MM.1S (cell line): Measurements from ENCODE around the gene GNPTG.

Experiments used
- DNase-seq: peaks from one replicate; pipeline ENCODE4 v3.0.0-alpha.2; 2015
- H2AFZ ChIP-seq: fragments of 300-600 bp; sonication (generic); 2 replicates; pipeline ENCODE4 v1.6.0; 2016; ENCODE audit warnings: antibody characterized with exemption, low read length
- H3F3A ChIP-seq: fragments of 300-600 bp; sonication (generic); 2 replicates; pipeline ENCODE4 v1.6.1; 2016; ENCODE audit warnings: mild to moderate bottlenecking, antibody characterized with exemption, low read length, moderate library complexity, mixed read lengths; ENCODE audit not compliant: insufficient read depth
- H3K27ac ChIP-seq: fragments of 300-600 bp; sonication (generic); 2 replicates; pipeline ENCODE4 v1.5.1; 2016; ENCODE audit warnings: mild to moderate bottlenecking, low read length
- H3K27me3 ChIP-seq: fragments of 300-600 bp; sonication (generic); replicated peaks from 2 replicates; pipeline ENCODE4 v1.6.0; 2016; ENCODE audit warnings: low read length; ENCODE audit not compliant: insufficient read depth
- H3K36me3 ChIP-seq: fragments of 300-600 bp; sonication (generic); replicated peaks from 2 replicates; pipeline ENCODE4 v1.6.1; 2016; ENCODE audit warnings: mild to moderate bottlenecking, low read length, mixed read lengths; ENCODE audit not compliant: insufficient read depth
- H3K4me1 ChIP-seq: fragments of 300-600 bp; sonication (generic); 2 replicates; pipeline ENCODE4 v1.6.1; 2016; ENCODE audit warnings: low read length, mixed read lengths
- H3K4me2 ChIP-seq: fragments of 300-600 bp; sonication (generic); 2 replicates; pipeline ENCODE4 v1.6.0; 2016; ENCODE audit warnings: low read depth, low read length
- H3K4me3 ChIP-seq: fragments of 300-600 bp; sonication (generic); 2 replicates; pipeline ENCODE4 v1.5.1; 2016; ENCODE audit warnings: low read length, mixed read lengths
- H3K79me2 ChIP-seq: fragments of 300-600 bp; sonication (generic); 2 replicates; pipeline ENCODE4 v1.6.1; 2016; ENCODE audit warnings: mixed run types, low read length, mixed read lengths
- H3K9ac ChIP-seq: fragments of 300-600 bp; sonication (generic); 2 replicates; pipeline ENCODE4 v1.6.1; 2016; ENCODE audit warnings: low read length, mixed read lengths
- H3K9me2 ChIP-seq: fragments of 300-600 bp; sonication (generic); replicated peaks from 2 replicates; pipeline ENCODE4 v1.6.1; 2016; ENCODE audit warnings: mild to moderate bottlenecking, low read length, mixed read lengths; ENCODE audit not compliant: insufficient read depth
- H3K9me3 ChIP-seq: fragments of 300-600 bp; sonication (generic); replicated peaks from 2 replicates; pipeline ENCODE4 v1.6.1; 2016; ENCODE audit warnings: mild to moderate bottlenecking, low read length, mixed read lengths; ENCODE audit not compliant: insufficient read depth
- H4K20me1 ChIP-seq: fragments of 300-600 bp; sonication (generic); 2 replicates; pipeline ENCODE4 v1.6.1; 2016; ENCODE audit warnings: mild to moderate bottlenecking, low read length, moderate library complexity, mixed read lengths; ENCODE audit not compliant: insufficient read depth
- EZH2 ChIP-seq: fragments of 300-600 bp; sonication (generic); optimal IDR thresholded peaks from 2 replicates; pipeline ENCODE3; 2017; ENCODE audit warnings: low read depth, mild to moderate bottlenecking, antibody characterized with exemption, low read length, mixed read lengths
- EZH2phosphoT487 ChIP-seq: fragments of 300-600 bp; sonication (generic); IDR thresholded peaks from 2 replicates; pipeline ENCODE4 v1.6.1; 2018; ENCODE audit warnings: antibody characterized with exemption, low read length
- TF ChIP-seq, protein P1 (sequence below): fragments of 300-600 bp; sonication (generic); IDR thresholded peaks from 2 replicates; pipeline ENCODE4 v1.5.1; 2016; ENCODE audit warnings: antibody characterized with exemption, low read length, mixed read lengths

The GNPTG gene

DNA sequence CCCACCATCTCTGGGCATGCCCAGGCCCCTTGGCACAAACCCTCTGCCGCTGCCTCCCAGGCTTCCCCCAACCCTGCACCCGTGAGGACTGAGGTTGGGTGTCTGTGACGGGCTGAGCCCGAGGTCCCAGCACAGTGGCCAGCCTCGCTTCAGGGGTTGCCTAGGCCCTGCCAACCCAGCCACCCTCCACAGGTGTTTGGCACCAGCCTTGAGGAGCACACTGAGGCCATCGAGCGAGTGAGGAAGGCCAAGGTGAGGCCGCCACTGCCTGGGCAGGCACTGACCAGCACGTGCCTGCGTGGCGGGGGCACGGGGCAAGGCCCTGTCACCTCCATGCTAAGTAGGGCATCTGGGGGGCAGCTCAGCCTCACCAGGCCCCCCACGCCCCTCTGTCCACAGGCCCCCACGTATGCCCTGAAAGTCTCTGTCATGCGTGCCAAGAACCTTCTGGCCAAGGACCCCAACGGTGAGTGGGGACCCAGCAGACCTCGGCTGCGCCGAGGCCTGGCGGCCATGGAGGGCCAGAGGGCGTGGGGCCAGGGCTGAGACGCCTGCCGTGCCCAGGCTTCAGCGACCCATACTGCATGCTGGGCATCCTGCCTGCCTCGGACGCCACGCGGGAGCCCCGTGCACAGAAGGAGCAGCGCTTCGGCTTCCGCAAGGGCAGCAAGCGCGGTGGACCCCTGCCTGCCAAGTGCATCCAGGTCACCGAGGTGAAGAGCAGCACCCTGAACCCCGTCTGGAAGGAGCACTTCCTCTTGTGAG lies 10.8 kb upstream of the GNPTG start:
- no peak for TF ChIP-seq EZH2phosphoT487
- peaks cover 7% of the 10 kb centered on the region for H3K4me1 ChIP-seq
- H3K79me2 ChIP-seq: no peaks in the 10 kb centered on the region
- DNase-seq: no peak
- H3K9ac ChIP-seq: no peak overlapping the region
- no peaks in the 10 kb centered on the region for H3K9me2 ChIP-seq
- H4K20me1 ChIP-seq: no peaks in the 10 kb centered on the region
- no peaks in the 10 kb centered on the region for H3K9me3 ChIP-seq
- no peaks in the 10 kb centered on the region for H3F3A ChIP-seq
- H2AFZ ChIP-seq: no peak overlapping the region
- H3K4me2 ChIP-seq: no peak overlapping the region
- no peaks in the 10 kb centered on the region for H3K36me3 ChIP-seq
- H3K4me3 ChIP-seq: no peak overlapping the region
- peaks cover 30% of the 10 kb centered on the region for H3K27me3 ChIP-seq
- no peak overlapping the region for H3K27ac ChIP-seq

DNA sequence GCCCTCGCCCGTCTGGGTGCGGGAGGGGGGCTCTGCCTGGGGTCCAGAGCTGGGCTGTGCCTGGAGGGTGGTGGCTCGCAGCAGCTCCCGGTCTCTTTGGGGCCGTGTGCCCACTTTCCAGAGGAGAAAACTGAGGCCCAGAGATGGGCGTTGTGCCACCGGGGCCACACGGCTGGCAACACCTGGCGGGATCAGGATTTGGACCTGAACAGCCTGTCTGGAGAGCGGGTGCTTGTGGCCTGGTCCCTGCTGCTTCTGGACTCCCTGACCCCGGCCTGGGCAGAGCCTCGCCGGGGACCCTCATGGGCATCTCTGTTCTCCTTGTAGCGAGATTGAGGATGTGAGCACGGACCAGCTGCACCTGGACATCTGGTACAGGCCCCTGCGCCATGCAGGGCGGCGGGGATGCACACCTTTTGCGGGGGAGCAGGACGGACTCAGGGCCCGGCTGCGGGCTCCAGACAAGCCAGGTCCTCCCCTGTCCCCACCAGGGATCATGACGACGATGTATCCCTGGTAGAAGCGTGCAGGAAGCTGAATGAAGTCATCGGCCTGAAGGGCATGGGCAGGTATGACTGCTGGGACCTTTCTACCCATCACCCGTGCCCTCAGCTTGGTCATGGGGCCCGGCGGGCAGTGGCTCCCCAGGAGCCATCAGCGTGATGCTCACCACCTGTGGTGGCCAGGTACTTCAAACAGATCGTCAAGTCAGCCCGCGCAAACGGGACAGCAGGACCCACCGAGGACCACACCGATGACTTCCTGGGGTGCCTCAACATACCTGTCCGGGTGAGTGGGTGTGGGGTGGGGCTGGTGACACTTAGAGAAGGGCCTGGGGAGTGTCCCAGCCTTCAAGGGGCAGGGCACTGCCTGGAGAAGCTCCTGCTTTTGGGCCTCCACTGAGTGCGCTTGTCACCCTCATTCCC lies 10.0 kb upstream of the GNPTG start:
- H2AFZ ChIP-seq: 0 out of 2 replicates have a peak overlapping the region, but pooled peaks have one; percentile 67

DNA sequence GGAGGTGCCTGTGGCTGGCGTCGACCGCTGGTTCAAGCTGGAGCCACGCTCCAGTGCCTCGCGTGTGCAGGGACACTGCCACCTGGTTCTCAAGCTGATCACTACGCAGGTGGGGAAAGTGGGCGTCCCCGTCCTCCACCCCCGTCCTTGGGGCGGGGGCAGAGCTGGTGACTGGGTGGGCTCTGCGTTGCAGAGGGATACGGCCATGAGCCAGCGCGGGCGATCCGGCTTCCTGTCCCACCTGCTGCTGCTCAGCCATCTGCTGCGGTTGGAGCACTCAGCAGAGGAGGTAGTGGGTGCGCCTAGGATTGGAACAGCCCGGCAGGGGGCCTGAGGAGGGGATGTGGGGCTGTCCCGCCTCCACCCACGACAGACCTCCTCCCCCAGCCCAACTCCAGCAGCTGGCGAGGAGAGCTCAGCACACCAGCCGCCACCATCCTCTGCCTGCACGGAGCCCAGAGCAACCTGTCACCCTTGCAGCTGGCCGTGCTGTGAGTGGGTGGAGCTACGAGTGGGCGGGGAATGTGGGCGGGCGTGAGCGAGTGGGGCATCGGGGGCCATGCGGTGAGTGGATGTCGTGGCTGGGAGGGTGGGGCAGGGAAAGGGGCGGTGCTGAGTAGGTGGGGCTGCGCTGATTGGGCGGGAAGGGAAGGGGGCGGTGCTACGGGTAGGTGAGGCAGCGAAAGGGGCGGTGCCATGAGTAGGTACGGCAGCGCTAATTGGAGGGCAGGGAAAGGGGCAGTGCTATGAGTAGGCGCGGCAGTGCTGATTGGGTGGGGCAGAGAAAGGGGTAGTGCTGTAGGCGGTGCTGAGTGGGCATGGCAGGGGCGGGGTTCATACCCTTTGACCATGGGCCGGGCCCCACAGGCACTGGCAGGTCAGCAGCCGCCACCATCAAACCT lies 9.0 kb upstream of the GNPTG start:
- no peak for TF ChIP-seq EZH2phosphoT487
- no peak for TF ChIP-seq EZH2
- TF ChIP-seq, protein P1, sequence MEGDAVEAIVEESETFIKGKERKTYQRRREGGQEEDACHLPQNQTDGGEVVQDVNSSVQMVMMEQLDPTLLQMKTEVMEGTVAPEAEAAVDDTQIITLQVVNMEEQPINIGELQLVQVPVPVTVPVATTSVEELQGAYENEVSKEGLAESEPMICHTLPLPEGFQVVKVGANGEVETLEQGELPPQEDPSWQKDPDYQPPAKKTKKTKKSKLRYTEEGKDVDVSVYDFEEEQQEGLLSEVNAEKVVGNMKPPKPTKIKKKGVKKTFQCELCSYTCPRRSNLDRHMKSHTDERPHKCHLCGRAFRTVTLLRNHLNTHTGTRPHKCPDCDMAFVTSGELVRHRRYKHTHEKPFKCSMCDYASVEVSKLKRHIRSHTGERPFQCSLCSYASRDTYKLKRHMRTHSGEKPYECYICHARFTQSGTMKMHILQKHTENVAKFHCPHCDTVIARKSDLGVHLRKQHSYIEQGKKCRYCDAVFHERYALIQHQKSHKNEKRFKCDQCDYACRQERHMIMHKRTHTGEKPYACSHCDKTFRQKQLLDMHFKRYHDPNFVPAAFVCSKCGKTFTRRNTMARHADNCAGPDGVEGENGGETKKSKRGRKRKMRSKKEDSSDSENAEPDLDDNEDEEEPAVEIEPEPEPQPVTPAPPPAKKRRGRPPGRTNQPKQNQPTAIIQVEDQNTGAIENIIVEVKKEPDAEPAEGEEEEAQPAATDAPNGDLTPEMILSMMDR: no peak
- no peaks in the 10 kb centered on the region for H4K20me1 ChIP-seq
- H3K9ac ChIP-seq: peak overlapping the region; percentile 35; the same call in 1 of the 2 replicates
- H3K4me1 ChIP-seq: peaks cover 7% of the 10 kb centered on the region
- H3K9me2 ChIP-seq: no peaks in the 10 kb centered on the region
- H3K4me2 ChIP-seq: peak overlapping the region; percentile 98
- peak overlapping the region; percentile 62 for H3K4me3 ChIP-seq
- peak overlapping the region; percentile 81 for H2AFZ ChIP-seq
- H3K27me3 ChIP-seq: peaks cover 12% of the 10 kb centered on the region
- H3K36me3 ChIP-seq: no peaks in the 10 kb centered on the region
- H3K27ac ChIP-seq: no peak overlapping the region
- H3F3A ChIP-seq: no peaks in the 10 kb centered on the region
- peak; percentile 98 for DNase-seq
- H3K9me3 ChIP-seq: no peaks in the 10 kb centered on the region
- H3K79me2 ChIP-seq: no peaks in the 10 kb centered on the region

More for the DNA sequence above, 10.0 kb upstream of the GNPTG start:
- H3K36me3 ChIP-seq: no peaks in the 10 kb centered on the region
- no peaks in the 10 kb centered on the region for H3K79me2 ChIP-seq
- peak overlapping the region; percentile 0; the same call in 1 of the 2 replicates for H3K9ac ChIP-seq
- DNase-seq: no peak
- H3K4me2 ChIP-seq: peak overlapping the region; percentile 87
- peaks cover 7% of the 10 kb centered on the region for H3K4me1 ChIP-seq
- no peaks in the 10 kb centered on the region for H3F3A ChIP-seq
- no peaks in the 10 kb centered on the region for H4K20me1 ChIP-seq
- no peaks in the 10 kb centered on the region for H3K9me2 ChIP-seq
- no peaks in the 10 kb centered on the region for H3K9me3 ChIP-seq
- H3K27ac ChIP-seq: no peak overlapping the region
- peak overlapping the region; percentile 52; the same call in 1 of the 2 replicates for H3K4me3 ChIP-seq
- TF ChIP-seq, protein P1: no peak
- no peak for TF ChIP-seq EZH2phosphoT487
- H3K27me3 ChIP-seq: peaks cover 22% of the 10 kb centered on the region
